IPS DF 19.7 (cell line): ENCODE measurements around the gene GRK3.
"Not testable (repeated sequence)": the region's sequence is repeated elsewhere in the genome, so short reads cannot be mapped to it uniquely, and the experiment has no call there.

ENCODE experiments used
- DNase-seq: peaks from one replicate; pipeline ENCODE4 v3.0.0-alpha.2; 2013; ENCODE audit warnings: low read depth, low spot score

GRK3 gene

DNA sequence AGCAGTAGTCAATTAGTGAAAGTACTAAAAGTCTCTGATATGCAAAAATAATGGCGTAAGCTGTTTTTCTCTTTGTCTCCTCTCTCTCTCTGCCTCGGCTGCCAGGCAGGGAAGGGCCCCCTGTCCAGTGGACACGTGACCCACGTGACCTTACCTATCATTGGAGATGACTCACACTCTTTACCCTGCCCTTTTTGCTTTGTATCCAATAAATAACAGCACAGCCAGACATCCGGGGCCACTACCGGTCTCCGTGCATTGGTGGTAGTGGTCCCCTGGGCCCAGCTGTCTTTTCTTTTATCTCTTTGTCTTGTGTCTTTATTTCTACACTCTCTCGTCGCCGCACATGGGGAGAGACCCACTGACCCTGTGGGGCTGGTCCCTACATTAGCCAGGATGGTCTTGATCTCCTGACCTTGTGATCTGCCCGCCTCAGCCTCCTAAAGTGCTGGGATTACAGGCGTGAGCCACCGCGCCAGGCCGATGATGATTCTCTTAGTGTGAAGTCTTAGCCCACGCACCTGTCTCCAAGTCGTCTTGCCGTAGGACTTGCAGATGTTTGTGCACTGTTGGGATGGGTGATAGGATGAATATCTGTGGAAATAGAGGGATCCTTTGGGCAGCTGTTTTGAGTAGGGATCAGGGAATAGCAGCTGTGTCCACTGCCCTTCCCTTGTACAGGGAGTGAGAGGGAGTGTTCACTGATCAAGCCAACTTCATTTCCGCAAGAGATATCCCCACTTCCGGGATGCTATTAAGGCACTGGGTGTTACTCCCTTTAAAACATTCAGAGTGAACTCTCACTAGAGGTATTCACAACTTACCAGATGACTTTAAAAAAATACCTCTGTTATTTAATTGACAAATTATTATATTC, 61.5 kb downstream of the GRK3 start:
- DNase-seq = not testable (repeated sequence)

DNA sequence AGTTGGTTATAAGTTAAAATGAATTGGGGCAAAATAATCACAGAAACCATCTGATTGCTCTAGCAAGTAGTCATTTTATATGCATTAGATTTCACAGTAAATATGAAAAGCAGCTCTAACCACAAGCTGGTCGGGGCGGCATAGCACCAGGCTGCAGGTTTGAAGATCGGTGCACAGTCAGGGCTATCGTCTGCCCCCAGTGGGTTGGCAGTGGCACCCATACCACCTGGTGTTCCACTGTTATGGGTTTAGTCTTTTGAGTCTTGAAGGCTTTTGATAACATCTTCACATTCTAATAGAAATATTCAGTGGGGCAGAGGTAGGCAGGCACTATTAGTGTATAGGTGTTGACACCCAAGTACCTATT, 62.1 kb downstream of the GRK3 start:
- no peak for DNase-seq

DNA sequence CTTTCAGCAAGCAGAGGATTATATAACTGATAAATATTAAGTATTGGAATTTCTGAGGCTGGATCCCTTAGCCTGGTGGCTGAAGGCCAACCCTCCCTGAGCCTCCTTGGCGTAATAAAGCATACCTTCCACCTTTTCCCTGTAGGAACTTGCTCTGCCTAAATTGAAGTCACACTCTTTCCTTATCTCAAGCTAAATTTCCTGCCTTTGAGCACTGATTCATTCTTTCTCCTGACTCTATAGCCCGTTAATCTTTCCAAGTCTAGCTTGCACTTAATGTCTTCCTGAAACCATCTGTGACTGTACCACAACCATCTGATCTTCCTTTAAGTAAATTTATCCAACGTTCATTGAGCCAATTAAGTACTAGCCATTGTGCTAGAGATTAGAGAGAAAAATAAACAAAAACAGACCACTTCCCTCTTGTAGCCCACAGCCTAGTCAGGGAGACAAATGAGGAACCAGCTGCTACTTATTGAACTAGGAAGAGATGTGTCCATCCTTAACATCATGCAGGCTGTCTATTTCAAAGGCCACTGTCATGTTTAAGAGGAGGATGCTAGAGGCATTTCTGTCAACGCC, 62.9 kb downstream of the GRK3 start:
- no peak for DNase-seq

DNA sequence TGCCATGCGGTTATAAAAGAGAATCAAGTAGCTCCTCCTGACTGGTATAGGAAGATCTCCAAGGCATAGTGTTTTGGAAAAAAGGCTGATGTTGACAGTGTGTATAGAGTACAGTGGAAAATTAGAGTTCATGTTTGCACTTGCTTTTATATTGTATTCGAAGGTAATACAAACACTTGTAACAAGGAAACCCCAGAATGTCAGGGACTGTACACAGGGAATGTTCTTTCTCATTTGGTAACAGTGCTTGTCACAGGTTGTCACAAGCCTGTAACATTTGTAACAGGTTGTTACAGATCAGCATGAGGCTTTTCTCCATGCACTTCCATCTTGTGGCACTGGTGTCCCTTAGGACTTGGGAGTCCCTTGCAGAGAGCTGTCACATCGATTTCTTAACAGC, 64.0 kb downstream of the GRK3 start:
- no peak for DNase-seq

DNA sequence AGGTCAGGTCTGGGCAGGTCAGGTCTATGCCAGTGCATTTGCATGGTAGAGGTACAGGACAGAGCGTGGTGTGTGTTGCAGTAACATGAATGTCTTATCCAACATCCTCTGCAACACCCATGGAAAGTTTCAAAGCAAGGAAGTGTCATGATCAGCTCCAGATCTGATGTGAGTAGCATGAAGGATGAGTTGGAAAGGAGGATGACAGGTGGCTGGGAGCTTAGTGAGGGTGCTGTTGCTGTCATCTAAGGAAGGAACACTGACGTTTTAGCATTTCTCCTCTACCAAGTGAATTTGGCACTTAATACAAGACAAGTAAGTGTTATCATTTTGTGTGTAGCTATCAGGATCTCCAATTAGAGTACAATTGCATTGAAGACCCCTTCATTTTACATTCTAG, 65.1 kb downstream of the GRK3 start:
- no peak for DNase-seq

DNA sequence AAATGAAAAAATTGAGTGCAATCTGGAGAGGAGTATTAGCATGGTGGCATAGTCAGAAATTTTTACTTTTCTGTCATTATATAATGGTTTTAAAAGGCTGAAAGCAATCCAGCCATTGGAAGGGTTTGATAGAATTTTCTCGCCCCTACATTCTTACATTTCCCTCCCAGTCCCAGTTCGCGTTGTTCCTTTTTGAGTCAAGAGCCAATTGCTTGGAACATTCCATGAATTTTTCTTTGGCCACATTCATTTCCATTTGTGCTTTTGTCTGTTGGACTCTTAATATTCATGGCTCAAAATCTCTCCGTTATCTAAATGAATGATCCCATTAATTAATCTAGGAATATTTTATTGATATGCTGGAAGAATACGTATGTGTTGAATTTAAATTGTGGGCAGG, 66.0 kb downstream of the GRK3 start:
- DNase-seq = no peak

DNA sequence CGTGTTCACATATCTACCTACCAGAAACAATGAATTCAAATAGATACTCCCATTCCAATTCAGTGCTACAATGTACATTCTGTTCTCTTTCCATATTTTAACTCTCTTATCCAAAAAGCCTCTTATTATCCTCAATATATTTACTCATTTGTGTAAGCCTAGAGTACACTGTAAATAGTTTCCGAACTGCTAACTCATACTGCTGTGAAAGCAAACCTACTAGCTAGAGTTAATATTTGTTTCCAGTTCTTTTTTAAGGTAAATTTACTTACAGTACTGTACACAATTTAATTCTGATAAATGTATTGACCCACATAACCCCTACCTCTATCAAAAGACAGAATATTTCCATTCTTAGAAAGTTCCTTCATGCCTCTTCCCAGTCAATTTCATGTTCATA, 71.8 kb downstream of the GRK3 start:
- no peak for DNase-seq

DNA sequence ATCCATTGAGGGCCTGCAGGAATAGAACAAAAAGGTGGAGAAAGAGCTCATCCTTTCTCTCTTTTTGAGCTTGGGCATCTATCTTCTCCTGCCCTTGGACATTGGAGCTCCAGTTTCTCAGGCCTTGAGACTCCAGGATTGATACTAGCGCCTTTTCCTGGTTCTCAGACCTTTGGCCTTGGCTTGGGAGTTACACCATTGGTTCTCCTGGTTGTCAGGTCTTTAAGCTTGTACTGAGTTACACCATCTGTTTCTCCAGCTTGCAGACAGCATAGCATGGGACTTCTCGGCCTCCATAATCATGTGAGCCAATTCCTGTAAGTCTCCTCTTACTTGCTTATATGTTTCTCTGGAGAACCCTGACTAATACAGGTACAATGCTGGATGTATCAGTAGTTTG, 72.6 kb downstream of the GRK3 start:
- DNase-seq = no peak

DNA sequence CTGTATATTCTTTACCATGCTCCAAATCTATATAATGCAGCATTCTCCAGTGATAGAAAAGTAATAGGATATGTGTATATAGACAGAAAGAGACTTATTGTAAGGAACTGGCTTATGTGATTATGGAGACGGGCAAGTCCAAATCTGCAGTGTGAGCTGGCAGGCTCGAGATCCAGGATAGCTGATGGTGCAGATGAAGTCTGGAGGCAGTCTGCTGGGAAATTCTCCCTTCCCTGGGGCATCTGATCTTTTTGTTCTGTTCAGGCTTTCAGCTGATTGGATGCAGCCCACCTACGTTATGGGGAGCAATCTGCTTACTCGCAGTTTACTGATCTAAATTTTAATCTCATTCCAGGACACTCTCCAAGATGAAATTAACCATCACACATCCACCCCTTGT, 73.2 kb downstream of the GRK3 start:
- no peak for DNase-seq

DNA sequence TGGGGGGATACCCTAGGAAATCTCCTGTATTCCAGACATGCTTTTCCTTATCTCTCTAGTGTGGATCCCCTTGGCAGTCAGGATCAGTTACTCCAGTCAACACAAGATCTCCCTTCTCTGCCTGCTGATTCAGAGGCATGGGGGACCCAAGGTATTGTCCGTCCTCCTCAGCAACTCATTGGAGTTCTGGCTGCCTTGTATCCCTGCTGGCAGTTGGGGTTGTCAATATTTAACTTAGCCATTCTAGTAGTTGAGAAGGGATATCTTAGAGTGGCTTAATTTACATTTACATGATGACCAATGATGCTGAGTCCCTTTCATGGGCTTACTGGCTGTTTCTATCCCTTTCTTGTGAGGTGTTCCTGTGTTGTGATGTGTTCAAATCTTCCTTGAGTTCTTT, 74.2 kb downstream of the GRK3 start:
- DNase-seq = no peak

DNA sequence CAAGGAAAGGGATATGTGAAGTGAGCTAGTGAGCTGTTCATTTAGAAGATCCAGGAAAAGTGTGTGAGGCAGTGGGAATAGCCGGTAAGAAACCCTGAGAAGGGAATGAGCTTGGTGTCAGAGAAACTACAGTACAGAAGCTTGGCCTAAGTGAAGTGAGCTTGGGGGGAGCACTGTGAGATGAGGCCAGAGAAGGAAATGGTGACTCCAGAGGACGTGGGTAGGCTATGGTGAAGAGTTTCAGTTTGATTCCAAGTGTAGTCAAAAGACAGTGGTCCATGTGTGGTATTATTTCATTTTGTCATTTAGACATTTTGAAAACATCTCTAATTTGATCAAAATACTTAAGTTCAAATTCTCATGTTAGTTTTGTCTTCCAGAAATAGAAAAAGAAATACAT, 77.2 kb downstream of the GRK3 start:
- no peak for DNase-seq

DNA sequence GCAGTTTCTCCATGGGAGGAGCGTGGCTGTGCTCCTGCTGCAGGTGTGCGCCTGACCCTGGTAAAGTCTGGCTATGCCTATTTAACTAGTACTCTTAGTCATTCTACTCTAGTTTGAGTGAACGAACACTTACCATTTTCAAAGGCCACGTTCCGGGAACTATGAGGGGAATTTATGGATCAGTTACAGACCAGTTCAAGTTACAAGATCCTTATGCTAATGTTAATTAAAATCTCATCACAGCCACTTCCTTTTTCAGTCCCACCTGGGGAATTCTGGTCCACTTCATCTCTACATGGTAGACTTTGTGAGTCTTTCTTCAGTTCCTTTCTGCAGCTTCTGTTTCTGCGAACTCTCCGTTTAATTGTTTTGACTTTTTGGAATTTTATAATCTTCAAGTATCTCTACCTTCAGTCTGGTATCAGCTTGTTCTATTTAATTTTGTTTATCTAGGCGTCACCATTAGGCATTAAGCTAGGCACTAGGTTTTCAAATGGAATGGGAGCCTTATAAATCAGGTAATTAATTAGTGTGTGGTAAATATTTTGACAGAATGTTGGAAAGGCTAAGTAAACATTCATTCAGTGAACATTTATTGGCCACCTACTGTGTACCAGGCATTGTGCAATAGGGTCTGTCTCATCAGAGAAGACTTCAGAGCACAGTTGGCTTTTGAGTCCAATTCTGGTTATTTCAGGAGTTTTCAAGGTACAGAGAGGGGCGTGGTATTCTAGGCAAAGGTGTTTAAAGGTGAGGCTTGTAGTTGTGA, 78.9 kb downstream of the GRK3 start:
- DNase-seq = no peak

DNA sequence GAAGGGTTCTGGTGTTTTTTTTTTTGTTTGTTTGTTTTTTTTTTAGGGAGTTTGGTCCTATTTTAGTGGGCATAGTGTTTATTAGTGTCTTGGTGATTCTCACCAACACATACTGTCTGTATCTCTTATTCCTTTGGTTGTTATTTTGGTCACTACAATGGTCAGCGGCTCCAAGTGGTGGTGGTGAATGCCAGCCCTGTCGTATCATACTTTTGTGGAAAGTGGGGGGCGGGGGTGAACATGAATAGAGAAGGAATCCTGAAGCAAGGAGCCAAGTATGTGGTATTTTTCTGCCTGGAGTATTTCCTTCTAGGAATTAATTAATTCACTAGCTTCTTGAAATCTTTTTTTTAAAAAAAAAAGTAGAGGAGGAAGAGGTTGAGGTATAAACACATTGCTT, 79.6 kb downstream of the GRK3 start:
- no peak for DNase-seq

DNA sequence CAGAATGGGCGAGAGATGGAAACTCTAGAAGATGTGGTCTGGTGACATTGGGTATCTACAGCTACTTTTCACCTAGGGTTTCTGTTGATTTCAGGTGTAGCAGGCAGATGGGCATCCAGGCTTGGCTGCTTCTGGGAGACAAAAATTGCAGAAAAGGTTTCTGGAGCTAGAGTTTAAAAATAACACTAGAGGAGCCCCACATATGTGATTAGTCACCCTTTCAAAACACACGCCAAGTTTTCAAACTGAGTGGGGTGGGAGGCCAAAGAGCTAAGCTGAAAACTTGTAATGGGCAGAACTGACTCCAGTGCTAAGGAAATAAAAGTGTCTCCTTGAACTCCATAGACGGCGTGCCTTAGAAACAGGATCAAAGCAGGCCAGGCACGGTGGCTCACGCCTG, 80.8 kb downstream of the GRK3 start:
- no peak for DNase-seq

DNA sequence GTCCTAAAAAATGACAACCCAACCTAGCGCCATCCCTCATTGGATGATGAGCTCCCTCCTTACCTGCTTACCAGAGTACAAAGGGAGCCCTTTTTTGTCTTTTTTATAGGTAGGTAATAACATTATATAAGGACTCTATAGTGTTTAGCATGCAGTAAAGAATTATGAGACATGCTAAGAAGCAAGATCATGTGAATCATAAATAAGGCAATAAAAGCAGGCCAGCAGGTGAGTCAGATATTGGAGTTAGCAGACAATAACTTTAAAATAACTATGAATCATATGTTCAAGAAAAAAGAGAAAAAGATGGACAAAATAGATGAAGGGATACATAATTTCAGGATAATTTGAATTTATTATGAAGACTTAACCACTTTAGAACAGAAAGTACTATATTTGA, 81.5 kb downstream of the GRK3 start:
- DNase-seq = no peak

DNA sequence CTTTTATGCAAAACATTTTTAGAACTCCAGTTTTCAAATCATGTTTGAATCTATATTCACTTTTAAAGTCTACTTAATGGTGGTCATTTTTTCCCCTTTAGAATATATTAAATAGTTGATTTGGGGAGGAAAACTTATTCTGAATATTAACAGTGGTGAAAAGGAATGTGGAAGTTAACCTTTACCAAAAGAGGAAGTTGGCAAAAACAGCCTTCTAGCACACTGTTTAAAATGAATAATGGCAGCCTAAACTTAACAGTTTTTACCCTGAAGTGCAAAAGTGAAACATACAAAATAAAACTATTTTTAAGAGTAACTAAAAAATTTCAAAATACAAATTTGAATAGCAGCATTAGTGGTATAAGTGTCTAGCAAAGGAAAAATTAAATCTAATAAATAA, 86.4 kb downstream of the GRK3 start:
- DNase-seq = no peak

DNA sequence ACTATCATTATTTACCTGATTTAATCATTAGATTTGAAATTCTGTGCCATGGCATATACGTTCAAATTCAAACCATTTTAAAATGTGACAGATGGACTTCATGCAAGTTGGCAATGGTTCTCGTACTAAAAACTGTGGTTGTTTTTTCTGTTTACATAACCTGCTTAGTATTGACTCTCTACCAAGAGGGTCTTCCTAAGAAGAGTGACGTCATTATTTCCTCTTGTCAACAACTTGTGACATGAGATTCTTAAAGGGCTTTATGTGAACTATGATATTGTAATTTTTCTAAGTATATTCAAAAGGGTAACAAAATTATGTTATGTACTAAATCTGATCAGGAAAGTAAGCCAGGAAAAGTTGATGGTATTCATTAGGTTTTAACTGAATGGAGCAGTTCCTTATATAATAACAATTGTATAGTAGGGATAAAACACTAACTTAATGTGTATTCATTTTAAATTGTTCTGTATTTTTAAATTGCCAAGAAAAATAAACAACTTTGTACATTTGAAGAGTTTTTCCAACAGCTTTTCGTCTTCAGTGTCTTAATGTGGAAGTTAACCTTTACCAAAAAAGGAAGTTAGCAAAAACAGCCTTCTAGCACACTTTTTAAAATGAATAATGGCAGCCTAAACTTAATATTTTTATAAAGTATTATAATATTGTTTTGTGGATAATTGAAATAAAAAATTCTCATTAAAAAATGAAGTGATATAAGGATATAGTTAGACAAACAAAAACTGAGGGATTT, 87.0 kb downstream of the GRK3 start:
- DNase-seq = no peak

DNA sequence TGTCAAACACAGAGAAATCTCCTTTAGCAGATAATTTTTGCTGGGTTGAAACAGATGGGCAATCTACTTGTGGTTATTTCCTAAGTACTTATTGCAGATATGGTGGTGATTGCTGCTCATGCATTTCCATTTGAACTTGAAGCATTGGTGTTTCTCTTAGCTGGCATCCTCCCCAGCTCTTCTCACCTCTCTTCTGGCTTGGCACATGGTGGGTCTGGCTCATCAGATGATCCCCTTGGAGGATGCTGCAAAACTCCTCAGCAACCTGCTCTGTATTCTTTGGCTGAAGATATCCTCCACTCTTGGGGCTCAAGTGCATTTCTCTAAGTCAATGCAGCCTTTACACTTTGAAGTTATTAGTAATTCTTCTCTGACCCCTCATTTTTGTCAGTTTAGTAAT, 90.2 kb downstream of the GRK3 start:
- no peak for DNase-seq

DNA sequence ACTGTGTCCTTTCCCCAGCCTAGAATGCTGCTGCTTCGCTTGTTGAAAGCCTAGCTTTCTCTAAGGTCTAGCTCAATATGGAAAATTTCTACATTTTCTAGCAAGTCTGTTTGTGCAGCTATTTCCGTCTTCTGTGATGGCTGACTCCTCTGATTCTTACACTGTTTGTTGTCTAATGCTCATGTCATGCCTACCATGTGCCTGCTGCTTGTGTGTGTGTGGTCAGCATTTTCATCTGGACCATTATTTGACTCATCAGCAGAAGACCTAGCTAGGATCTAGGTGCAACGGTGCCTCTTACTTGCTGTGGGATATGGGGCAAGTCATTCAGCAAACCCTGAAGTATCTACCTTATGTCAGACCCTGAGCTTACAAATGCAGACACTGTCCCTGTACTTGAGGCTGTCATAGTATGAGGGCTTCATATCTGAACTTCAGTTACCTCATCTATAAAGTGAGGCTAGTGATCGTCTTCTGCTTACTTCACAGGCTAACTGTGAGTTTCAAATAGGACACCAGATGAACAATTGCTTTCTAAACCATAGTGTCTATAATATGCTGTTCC, 91.0 kb downstream of the GRK3 start:
- no peak for DNase-seq

DNA sequence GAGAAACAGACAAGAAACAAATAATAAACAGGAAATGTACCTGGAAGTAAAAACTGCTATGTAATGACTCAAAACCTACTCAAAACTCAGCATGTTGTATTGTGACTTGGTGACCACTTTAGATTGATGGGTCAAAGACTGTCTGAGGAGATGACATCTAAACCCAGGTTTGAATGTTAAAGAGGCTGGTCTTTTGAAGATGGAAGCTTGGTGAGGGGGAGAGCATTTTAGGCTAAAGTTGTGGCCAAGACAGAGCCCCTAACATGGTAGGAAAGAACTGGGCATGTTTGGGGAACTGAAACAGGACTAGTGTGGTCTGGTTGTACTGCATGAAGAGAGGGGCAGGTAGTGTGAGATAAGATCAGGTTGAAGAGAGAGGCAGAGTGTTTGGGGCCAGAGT, 92.2 kb downstream of the GRK3 start:
- DNase-seq = no peak

DNA sequence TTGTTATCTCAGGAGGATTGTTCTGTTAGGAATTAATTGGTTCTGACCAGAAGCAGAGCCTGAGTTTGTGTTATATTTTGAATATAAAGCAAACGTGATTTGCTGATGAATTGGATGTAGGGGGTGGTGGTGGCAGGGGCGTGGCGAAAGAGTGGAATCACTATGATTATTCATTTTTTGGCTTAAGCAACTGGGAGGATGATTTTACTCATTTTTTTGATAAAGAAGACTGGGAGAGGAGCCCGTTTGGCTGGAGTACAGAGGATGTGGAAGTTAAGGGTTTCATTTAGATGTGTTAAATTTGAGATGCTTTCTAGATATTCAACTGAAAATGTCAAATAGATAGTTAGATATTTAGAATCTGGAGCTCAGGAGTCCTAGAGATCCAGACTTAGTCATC, 94.2 kb downstream of the GRK3 start:
- DNase-seq = no peak

DNA sequence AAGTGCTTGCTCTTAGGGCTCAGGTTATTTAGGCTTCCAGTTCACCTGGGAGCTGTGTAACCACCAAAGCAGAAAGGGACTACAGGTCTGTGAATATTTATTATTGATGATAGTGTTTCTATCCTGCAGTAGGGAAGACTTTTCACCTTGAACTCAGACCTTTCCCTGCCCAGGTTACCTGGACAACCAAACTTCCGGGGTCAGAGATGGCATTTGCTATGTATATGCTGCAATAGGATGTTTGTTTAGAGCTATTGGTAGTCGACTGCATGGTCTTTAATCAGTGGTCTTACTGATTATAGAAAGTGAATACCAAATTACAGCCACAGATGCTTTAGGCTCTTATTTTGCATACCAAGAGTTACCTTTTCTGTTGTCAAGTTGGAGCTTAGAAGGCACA, 94.9 kb downstream of the GRK3 start:
- no peak for DNase-seq
